ENCODE measurements around the gene GDF10. TPM values are rescaled to one million over a fixed set of nuclear protein-coding genes. Genes with fewer than 3 reads are reported as not detected.

The GDF10 gene
- total RNA-seq, 1 experiment from 2014 or later = 0.24 TPM

GRCh38 chr10:47354165-47354564 is 54.2 kb downstream of the GDF10 start (continued):
- TF ChIP-seq FOXP4 (CRISPR knock-in tag; IDR thresholded peaks at IDR 0.05) = no peak

GRCh38 chr10:47354900-47355299 is 54.9 kb downstream of the GDF10 start:
- DNase-seq (ENCODE audit: low spot score) (no peak), ATAC-seq (no peak)
- ChIA-PET CTCF (interaction anchor here (0.6 to 1.3 kb wide), 2 partner anchors 30 to 36 kb away, joined by 3 to 9 read pairs; partner anchors contain the start of gene ZNF488), POLR2A (no interaction called here)
- no peaks in the 10 kb centered on the region for H3K36me3 Mint-ChIP-seq
- TF ChIP-seq CTCF (IDR thresholded peaks at IDR 0.05) = no peak
- TF ChIP-seq CBFB (CRISPR knock-in tag; IDR thresholded peaks at IDR 0.05; ENCODE audit: low read depth) = no peak
- no peak for TF ChIP-seq NR3C1 (CRISPR knock-in tag; conservative IDR thresholded peaks at IDR 0.05; ENCODE audit: low read depth)
- no peak for TF ChIP-seq ZNF532 (CRISPR knock-in tag; IDR thresholded peaks at IDR 0.05; ENCODE audit: borderline replicate concordance)
- no peak for TF ChIP-seq ATF3 (CRISPR knock-in tag; conservative IDR thresholded peaks at IDR 0.05)
- no peak for TF ChIP-seq MYBL2 (CRISPR knock-in tag; IDR thresholded peaks at IDR 0.05)
- TF ChIP-seq JUN (CRISPR knock-in tag; IDR thresholded peaks at IDR 0.05) = no peak
- TF ChIP-seq IRF2 (CRISPR knock-in tag; IDR thresholded peaks at IDR 0.05; ENCODE audit: borderline replicate concordance, low read depth) = no peak
- no peak for TF ChIP-seq HMGXB4 (CRISPR knock-in tag; IDR thresholded peaks at IDR 0.05)
- TF ChIP-seq ZNF219 (CRISPR knock-in tag; IDR thresholded peaks at IDR 0.05; ENCODE audit: borderline replicate concordance) = no peak
- no peak for TF ChIP-seq ARID4B (CRISPR knock-in tag; IDR thresholded peaks at IDR 0.05; ENCODE audit: borderline replicate concordance)
- no peaks in the 10 kb centered on the region for H3K27me3 Mint-ChIP-seq (ENCODE audit: low read depth)
- H3K27ac Mint-ChIP-seq = no peak overlapping the region
- H3K9me3 Mint-ChIP-seq = no peaks in the 10 kb centered on the region
- H3K4me3 Mint-ChIP-seq = no peak overlapping the region
- H3K4me1 Mint-ChIP-seq = no peaks in the 10 kb centered on the region

All from WTC11 (cell line).